Measurements from ENCODE around the gene GPR68.

GPR68 gene

GRCh38 chr14:91244501-91244901 lies at the start of gene GPR68:
GPR68 (minus strand) TSS chr14:91244704; CDS start chr14:91235050, 9,654 bp downstream.
- Histone ChIP-seq H3K4me1 (ENCODE audit: control insufficient read depth, insufficient read depth, low read length) (peaks cover 19% of the 10 kb centered on the region), H3K9ac (ENCODE audit: low read length in 2 of 2) (peak within 1 kb of the TSS in 1 of 2 donors; percentile 44), H3K9me3 (ENCODE audit: control insufficient read depth in 2 of 2, low read length in 2 of 2) (no peaks in the 10 kb centered on the region), H3K27ac (ENCODE audit: low read length) (no peak within 1 kb of the TSS), H3K4me3 (ENCODE audit: low read length in 2 of 2) (peak within 1 kb of the TSS; percentile 52), H3K27me3 (ENCODE audit: control insufficient read depth in 1 of 2, insufficient read depth in 2 of 2, low read length in 2 of 2) (no peaks in the 10 kb centered on the region), H3K36me3 (ENCODE audit: control insufficient read depth in 2 of 2, insufficient read depth in 2 of 2, low read length in 2 of 2) (no peaks in the 10 kb centered on the region)

GRCh38 chr14:91294153-91294552 lies 49.6 kb upstream of the GPR68 start:
- no peaks in the 10 kb centered on the region for H3K9me3 ChIP-seq (ENCODE audit: control insufficient read depth in 2 of 2, low read length in 2 of 2)
- H3K36me3 ChIP-seq (ENCODE audit: control insufficient read depth in 2 of 2, insufficient read depth in 2 of 2, low read length in 2 of 2), result peaks cover 5 to 9% of the 10 kb centered on the region in 2 donors
- no peak overlapping the region for H3K9ac ChIP-seq (ENCODE audit: low read length in 2 of 2)
- H3K4me3 ChIP-seq (ENCODE audit: low read length in 2 of 2), result no peak overlapping the region
- no peak overlapping the region for H3K27ac ChIP-seq (ENCODE audit: low read length)
- no peaks in the 10 kb centered on the region for H3K27me3 ChIP-seq (ENCODE audit: control insufficient read depth in 1 of 2, insufficient read depth in 2 of 2, low read length in 2 of 2)
- H3K4me1 ChIP-seq (ENCODE audit: control insufficient read depth, insufficient read depth, low read length), result peaks cover 14% of the 10 kb centered on the region

- Histone ChIP-seq H3K4me1 (ENCODE audit: control insufficient read depth, insufficient read depth, low read length) (peaks cover 8% of the 10 kb centered on the region), H3K4me3 (ENCODE audit: low read length in 2 of 2) (no peak overlapping the region), H3K27ac (ENCODE audit: low read length) (no peak overlapping the region), H3K36me3 (ENCODE audit: control insufficient read depth in 2 of 2, insufficient read depth in 2 of 2, low read length in 2 of 2) (peaks cover 5 to 9% of the 10 kb centered on the region in 2 donors), H3K9me3 (ENCODE audit: control insufficient read depth in 2 of 2, low read length in 2 of 2) (no peaks in the 10 kb centered on the region), H3K9ac (ENCODE audit: low read length in 2 of 2) (no peak overlapping the region), H3K27me3 (ENCODE audit: control insufficient read depth in 1 of 2, insufficient read depth in 2 of 2, low read length in 2 of 2) (no peaks in the 10 kb centered on the region)
Measured at GRCh38 chr14:91293281-91293680, 48.8 kb upstream of the GPR68 start.

- no peak overlapping the region for H3K27ac ChIP-seq (ENCODE audit: low read length)
Measured at GRCh38 chr14:91292491-91292890, 48.0 kb upstream of the GPR68 start.

GRCh38 chr14:91291786-91292405 lies 47.4 kb upstream of the GPR68 start:
- H3K9ac ChIP-seq (ENCODE audit: low read length in 2 of 2), result no peak overlapping the region
- no peak overlapping the region for H3K27ac ChIP-seq (ENCODE audit: low read length)
- H3K27me3 ChIP-seq (ENCODE audit: control insufficient read depth in 1 of 2, insufficient read depth in 2 of 2, low read length in 2 of 2), result no peaks in the 10 kb centered on the region
- H3K4me3 ChIP-seq (ENCODE audit: low read length in 2 of 2), result no peak overlapping the region
- H3K36me3 ChIP-seq (ENCODE audit: control insufficient read depth in 2 of 2, insufficient read depth in 2 of 2, low read length in 2 of 2), result peaks cover 1 to 9% of the 10 kb centered on the region in 2 donors
- no peaks in the 10 kb centered on the region for H3K9me3 ChIP-seq (ENCODE audit: control insufficient read depth in 2 of 2, low read length in 2 of 2)
- peaks cover 3% of the 10 kb centered on the region for H3K4me1 ChIP-seq (ENCODE audit: control insufficient read depth, insufficient read depth, low read length)

More at GRCh38 chr14:91292491-91292890, 48.0 kb upstream of the GPR68 start:
- Histone ChIP-seq H3K4me1 (ENCODE audit: control insufficient read depth, insufficient read depth, low read length) (peaks cover 3% of the 10 kb centered on the region), H3K27me3 (ENCODE audit: control insufficient read depth in 1 of 2, insufficient read depth in 2 of 2, low read length in 2 of 2) (no peaks in the 10 kb centered on the region), H3K9ac (ENCODE audit: low read length in 2 of 2) (no peak overlapping the region), H3K36me3 (ENCODE audit: control insufficient read depth in 2 of 2, insufficient read depth in 2 of 2, low read length in 2 of 2) (peaks cover 5 to 9% of the 10 kb centered on the region in 2 donors), H3K4me3 (ENCODE audit: low read length in 2 of 2) (no peak overlapping the region), H3K9me3 (ENCODE audit: control insufficient read depth in 2 of 2, low read length in 2 of 2) (no peaks in the 10 kb centered on the region)

- no peak overlapping the region for H3K9ac ChIP-seq (ENCODE audit: low read length in 2 of 2)
- H3K9me3 ChIP-seq (ENCODE audit: control insufficient read depth in 2 of 2, low read length in 2 of 2), result no peaks in the 10 kb centered on the region
- no peak overlapping the region for H3K4me3 ChIP-seq (ENCODE audit: low read length in 2 of 2)
- no peak overlapping the region for H3K27ac ChIP-seq (ENCODE audit: low read length)
- H3K4me1 ChIP-seq (ENCODE audit: control insufficient read depth, insufficient read depth, low read length), result peaks cover 3% of the 10 kb centered on the region
- no peaks in the 10 kb centered on the region for H3K27me3 ChIP-seq (ENCODE audit: control insufficient read depth in 1 of 2, insufficient read depth in 2 of 2, low read length in 2 of 2)
- peaks cover 0 to 9% of the 10 kb centered on the region in 2 donors for H3K36me3 ChIP-seq (ENCODE audit: control insufficient read depth in 2 of 2, insufficient read depth in 2 of 2, low read length in 2 of 2)
Measured at GRCh38 chr14:91290986-91291385, 46.5 kb upstream of the GPR68 start.

GRCh38 chr14:91289464-91289863 lies 45.0 kb upstream of the GPR68 start:
- Histone ChIP-seq H3K27me3 (ENCODE audit: control insufficient read depth in 1 of 2, insufficient read depth in 2 of 2, low read length in 2 of 2) (no peaks in the 10 kb centered on the region), H3K4me3 (ENCODE audit: low read length in 2 of 2) (no peak overlapping the region), H3K9me3 (ENCODE audit: control insufficient read depth in 2 of 2, low read length in 2 of 2) (no peaks in the 10 kb centered on the region), H3K4me1 (ENCODE audit: control insufficient read depth, insufficient read depth, low read length) (peaks cover 11% of the 10 kb centered on the region), H3K9ac (ENCODE audit: low read length in 2 of 2) (no peak overlapping the region), H3K36me3 (ENCODE audit: control insufficient read depth in 2 of 2, insufficient read depth in 2 of 2, low read length in 2 of 2) (peaks cover 0 to 9% of the 10 kb centered on the region in 2 donors), H3K27ac (ENCODE audit: low read length) (no peak overlapping the region)

GRCh38 chr14:91288876-91289275 lies 44.4 kb upstream of the GPR68 start:
- no peaks in the 10 kb centered on the region for H3K27me3 ChIP-seq (ENCODE audit: control insufficient read depth in 1 of 2, insufficient read depth in 2 of 2, low read length in 2 of 2)
- no peak overlapping the region for H3K27ac ChIP-seq (ENCODE audit: low read length)
- no peaks in the 10 kb centered on the region for H3K9me3 ChIP-seq (ENCODE audit: control insufficient read depth in 2 of 2, low read length in 2 of 2)
- no peak overlapping the region for H3K9ac ChIP-seq (ENCODE audit: low read length in 2 of 2)
- H3K36me3 ChIP-seq (ENCODE audit: control insufficient read depth in 2 of 2, insufficient read depth in 2 of 2, low read length in 2 of 2), result peaks cover 0 to 5% of the 10 kb centered on the region in 2 donors
- peaks cover 13% of the 10 kb centered on the region for H3K4me1 ChIP-seq (ENCODE audit: control insufficient read depth, insufficient read depth, low read length)
- no peak overlapping the region for H3K4me3 ChIP-seq (ENCODE audit: low read length in 2 of 2)

GRCh38 chr14:91286530-91286937 lies 42.0 kb upstream of the GPR68 start:
- H3K4me1 ChIP-seq (ENCODE audit: control insufficient read depth, insufficient read depth, low read length), result peaks cover 13% of the 10 kb centered on the region
- no peak overlapping the region for H3K4me3 ChIP-seq (ENCODE audit: low read length in 2 of 2)
- H3K36me3 ChIP-seq (ENCODE audit: control insufficient read depth in 2 of 2, insufficient read depth in 2 of 2, low read length in 2 of 2), result peaks cover 0 to 2% of the 10 kb centered on the region in 2 donors
- H3K27ac ChIP-seq (ENCODE audit: low read length), result no peak overlapping the region
- no peaks in the 10 kb centered on the region for H3K27me3 ChIP-seq (ENCODE audit: control insufficient read depth in 1 of 2, insufficient read depth in 2 of 2, low read length in 2 of 2)
- no peak overlapping the region for H3K9ac ChIP-seq (ENCODE audit: low read length in 2 of 2)
- no peaks in the 10 kb centered on the region for H3K9me3 ChIP-seq (ENCODE audit: control insufficient read depth in 2 of 2, low read length in 2 of 2)

- no peak overlapping the region for H3K27ac ChIP-seq (ENCODE audit: low read length)
- no peak overlapping the region for H3K4me3 ChIP-seq (ENCODE audit: low read length in 2 of 2)
- H3K36me3 ChIP-seq (ENCODE audit: control insufficient read depth in 2 of 2, insufficient read depth in 2 of 2, low read length in 2 of 2), result no peaks in the 10 kb centered on the region
Measured at GRCh38 chr14:91284791-91285548, 40.5 kb upstream of the GPR68 start.

More at GRCh38 chr14:91284791-91285548, 40.5 kb upstream of the GPR68 start:
- Histone ChIP-seq H3K27me3 (ENCODE audit: control insufficient read depth in 1 of 2, insufficient read depth in 2 of 2, low read length in 2 of 2) (no peaks in the 10 kb centered on the region), H3K9me3 (ENCODE audit: control insufficient read depth in 2 of 2, low read length in 2 of 2) (no peaks in the 10 kb centered on the region), H3K9ac (ENCODE audit: low read length in 2 of 2) (no peak overlapping the region), H3K4me1 (ENCODE audit: control insufficient read depth, insufficient read depth, low read length) (peaks cover 13% of the 10 kb centered on the region)
